PFSK-1 (cell line): ENCODE results near the gene TRAPPC3.

Experiments
- FOXP2 ChIP-seq: optimal IDR thresholded peaks from 2 replicates; pipeline ENCODE3; 2011; ENCODE audit warnings: borderline replicate concordance, control low read depth, inconsistent platforms; ENCODE audit not compliant: insufficient read depth; ENCODE audit errors: extremely low read length, extremely low read depth
- POLR2AphosphoS5 ChIP-seq: IDR thresholded peaks from 2 replicates; pipeline ENCODE4 v1.6.1; 2012; ENCODE audit warnings: low read depth, mild to moderate bottlenecking, control low read depth, low read length, moderate library complexity
- SIN3A ChIP-seq: IDR thresholded peaks from 2 replicates; pipeline ENCODE4 v1.6.1; 2012; ENCODE audit warnings: mild to moderate bottlenecking, low read length, moderate library complexity, borderline replicate concordance; ENCODE audit not compliant: insufficient read depth
- TAF1 ChIP-seq: IDR thresholded peaks from 2 replicates; pipeline ENCODE4 v1.6.1; 2012; ENCODE audit warnings: low read length, control low read depth, borderline replicate concordance; ENCODE audit not compliant: insufficient read depth
- TF ChIP-seq, protein P1 (sequence below), 2 experiments: IDR thresholded peaks; 2 replicates each; pipeline versions ENCODE4 v1.6.1 to v1.8.0; 2011 to 2012; ENCODE audit warnings: low read depth in 2 of 2, low read length in 2 of 2, control low read depth in 1 of 2, inconsistent platforms in 1 of 2, mild to moderate bottlenecking in 1 of 2, moderate library complexity in 1 of 2; ENCODE audit not compliant: insufficient read depth in 1 of 2

The TRAPPC3 gene

DNA sequence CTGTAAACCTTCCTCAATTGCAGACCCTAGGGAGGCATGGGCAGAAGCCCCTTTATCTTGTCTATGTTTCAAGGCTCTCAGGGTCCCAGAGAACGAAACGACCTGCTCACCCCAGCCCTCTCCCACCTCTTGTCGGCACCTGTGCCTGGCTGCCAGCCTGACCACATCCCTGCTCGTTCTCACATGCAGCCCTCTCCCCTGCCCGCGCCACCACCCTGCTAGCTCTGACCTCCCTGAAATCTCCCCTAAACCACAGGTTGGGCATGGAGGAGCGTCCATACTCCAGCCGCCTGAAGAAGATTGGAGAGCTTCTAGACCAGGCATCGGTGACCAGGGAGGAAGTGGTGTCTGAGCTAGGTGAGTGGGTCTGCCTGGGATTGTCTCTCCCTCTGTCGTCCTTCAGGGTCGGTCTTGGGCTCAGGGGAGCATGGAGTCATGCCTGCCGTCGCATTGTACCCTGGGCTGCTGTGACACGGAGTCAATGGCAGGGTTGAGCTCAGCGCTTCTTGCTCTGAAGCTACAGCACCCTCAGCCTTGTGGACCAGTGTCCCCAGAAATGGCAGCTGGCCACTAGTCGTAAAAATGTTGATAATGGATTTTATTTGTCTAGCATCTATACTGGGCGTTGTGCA lies 57.0 kb downstream of the TRAPPC3 start:
- TF ChIP-seq, protein P1, sequence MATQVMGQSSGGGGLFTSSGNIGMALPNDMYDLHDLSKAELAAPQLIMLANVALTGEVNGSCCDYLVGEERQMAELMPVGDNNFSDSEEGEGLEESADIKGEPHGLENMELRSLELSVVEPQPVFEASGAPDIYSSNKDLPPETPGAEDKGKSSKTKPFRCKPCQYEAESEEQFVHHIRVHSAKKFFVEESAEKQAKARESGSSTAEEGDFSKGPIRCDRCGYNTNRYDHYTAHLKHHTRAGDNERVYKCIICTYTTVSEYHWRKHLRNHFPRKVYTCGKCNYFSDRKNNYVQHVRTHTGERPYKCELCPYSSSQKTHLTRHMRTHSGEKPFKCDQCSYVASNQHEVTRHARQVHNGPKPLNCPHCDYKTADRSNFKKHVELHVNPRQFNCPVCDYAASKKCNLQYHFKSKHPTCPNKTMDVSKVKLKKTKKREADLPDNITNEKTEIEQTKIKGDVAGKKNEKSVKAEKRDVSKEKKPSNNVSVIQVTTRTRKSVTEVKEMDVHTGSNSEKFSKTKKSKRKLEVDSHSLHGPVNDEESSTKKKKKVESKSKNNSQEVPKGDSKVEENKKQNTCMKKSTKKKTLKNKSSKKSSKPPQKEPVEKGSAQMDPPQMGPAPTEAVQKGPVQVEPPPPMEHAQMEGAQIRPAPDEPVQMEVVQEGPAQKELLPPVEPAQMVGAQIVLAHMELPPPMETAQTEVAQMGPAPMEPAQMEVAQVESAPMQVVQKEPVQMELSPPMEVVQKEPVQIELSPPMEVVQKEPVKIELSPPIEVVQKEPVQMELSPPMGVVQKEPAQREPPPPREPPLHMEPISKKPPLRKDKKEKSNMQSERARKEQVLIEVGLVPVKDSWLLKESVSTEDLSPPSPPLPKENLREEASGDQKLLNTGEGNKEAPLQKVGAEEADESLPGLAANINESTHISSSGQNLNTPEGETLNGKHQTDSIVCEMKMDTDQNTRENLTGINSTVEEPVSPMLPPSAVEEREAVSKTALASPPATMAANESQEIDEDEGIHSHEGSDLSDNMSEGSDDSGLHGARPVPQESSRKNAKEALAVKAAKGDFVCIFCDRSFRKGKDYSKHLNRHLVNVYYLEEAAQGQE (IDR thresholded peaks at IDR 0.05; ENCODE audit: insufficient read depth in 1 of 2, low read depth in 2 of 2, low read length in 2 of 2), result no peak
- TF ChIP-seq SIN3A (no peak), FOXP2 (no peak), TAF1 (no peak), POLR2AphosphoS5 (no peak)

DNA sequence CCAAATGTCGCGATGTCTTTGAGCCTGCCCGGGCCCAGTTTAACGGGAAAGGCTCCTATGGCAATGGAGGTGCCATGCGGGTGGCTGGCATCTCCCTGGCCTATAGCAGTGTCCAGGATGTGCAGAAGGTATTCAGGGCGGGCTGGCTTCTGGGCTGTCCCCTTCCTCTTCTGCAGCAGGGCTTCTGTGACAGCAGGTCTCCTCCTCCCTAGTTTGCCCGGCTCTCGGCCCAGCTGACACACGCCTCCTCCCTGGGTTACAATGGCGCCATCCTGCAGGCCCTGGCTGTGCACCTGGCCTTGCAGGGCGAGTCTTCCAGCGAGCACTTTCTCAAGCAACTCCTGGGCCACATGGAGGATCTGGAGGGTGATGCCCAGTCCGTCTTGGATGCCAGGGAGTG lies 57.6 kb downstream of the TRAPPC3 start:
- TF ChIP-seq POLR2AphosphoS5, result no peak
- TF ChIP-seq, protein P1 (IDR thresholded peaks at IDR 0.05; ENCODE audit: insufficient read depth in 1 of 2, low read depth in 2 of 2, low read length in 2 of 2), result no peak
- no peak for TF ChIP-seq TAF1
- no peak for TF ChIP-seq FOXP2
- no peak for TF ChIP-seq SIN3A

DNA sequence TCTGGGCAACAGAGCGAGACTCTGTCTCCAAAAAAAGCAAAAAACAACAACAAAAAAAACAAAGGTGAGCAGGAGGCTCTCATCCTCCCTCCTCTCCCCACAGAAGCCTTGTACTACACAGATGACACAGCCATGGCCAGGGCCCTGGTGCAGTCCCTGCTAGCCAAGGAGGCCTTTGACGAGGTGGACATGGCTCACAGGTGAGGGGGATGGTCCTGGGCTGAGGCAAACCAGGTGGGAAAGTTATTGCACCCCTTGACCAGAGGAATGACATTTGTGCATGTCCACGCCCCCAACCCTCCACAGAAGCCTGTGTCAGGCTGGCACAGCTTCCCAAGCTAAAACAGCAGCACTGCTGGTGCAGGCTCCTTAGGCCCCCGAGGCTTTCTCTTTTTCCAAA lies 58.1 kb downstream of the TRAPPC3 start:
- TF ChIP-seq FOXP2, result no peak

DNA sequence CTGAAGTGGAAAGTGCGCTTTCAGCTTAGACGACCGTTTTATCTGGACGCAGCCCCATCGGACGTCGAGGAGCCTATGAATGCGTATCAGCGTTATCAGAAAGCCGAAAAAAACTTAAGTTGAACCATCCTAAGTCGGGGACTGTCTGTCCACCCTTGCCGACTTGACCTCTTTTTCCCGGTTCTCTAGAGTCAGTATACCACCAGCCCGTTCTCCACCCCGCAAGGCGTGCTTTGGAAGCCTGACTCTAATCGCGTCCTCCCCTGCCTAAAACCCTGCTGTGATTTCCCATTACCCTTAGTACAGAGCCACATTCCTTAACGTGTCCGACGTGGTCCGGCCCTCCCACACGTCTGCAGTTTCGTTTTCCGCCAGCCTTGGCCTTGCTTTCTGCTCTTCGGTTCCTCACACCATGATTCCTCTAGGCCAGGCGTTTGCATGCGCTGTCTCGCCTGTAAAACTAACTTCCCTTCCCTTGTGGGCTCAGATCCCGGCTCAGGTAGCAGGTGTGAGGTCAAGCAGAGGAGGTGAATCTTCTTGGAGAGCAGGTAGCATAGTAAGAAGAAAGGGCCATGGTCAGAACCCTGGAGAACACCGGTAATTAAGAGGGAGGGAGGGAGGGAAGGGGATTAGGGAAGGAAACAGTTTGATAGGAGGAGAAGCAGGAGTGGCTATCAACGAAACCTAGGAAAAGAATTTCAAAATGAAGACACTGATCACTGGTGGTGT lies 59.7 kb downstream of the TRAPPC3 start:
- TF ChIP-seq TAF1 (no peak), POLR2AphosphoS5 (0 out of 2 replicates have a peak, but pooled peaks have one; percentile 19), SIN3A (no peak), FOXP2 (no peak)
- TF ChIP-seq, protein P1 (IDR thresholded peaks at IDR 0.05; ENCODE audit: insufficient read depth in 1 of 2, low read depth in 2 of 2, low read length in 2 of 2), result 0 out of 4 replicates have a peak, but pooled peaks of 1 of the 2 experiments have one; percentile 26

DNA sequence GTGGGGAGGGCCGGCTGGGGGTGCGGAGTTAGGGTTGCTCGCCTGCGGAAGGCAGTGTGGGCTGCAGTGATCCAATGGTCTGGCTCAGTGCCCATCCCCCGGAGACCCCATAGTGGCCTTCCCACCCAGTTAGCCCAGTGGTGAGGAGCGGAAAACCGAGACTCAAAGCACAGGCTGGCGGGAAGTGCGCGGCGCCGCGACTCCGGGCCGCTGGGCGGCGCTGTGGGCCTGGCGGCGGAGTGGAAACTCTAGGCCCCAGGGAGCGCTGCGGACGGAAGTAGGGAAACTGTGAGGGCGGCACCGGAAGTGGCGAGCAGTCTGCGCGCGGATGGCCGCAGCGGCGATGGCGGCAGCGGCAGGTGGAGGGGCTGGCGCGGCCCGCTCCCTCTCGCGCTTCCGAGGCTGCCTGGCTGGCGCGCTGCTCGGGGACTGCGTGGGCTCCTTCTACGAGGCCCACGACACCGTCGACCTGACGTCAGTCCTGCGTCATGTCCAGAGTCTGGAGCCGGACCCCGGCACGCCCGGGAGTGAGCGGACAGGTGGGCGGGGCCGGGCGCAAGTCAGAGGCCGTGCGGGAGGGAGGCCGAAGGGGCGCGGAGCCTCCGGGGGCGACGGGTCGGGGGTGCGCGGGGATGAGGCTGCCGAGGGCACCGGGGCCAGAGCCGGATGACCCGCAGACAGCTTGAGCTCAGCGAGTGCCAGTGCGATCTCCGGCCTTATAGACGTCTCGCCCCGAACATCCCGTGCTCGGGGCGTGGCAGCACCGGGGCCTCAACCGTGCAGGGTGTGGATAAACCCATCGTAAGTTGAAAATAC lies 60.5 kb downstream of the TRAPPC3 start, which contains the start of gene ADPRS:
ADPRS (plus strand) TSS at position 316 of the 816 bp plus-strand sequence; CDS start at position 329, 13 bp downstream.
- TF ChIP-seq POLR2AphosphoS5 (peak; percentile 79; the same call in 1 of the 2 replicates), TAF1 (peak; percentile 93), SIN3A (no peak; the same call in 1 of the 2 replicates), FOXP2 (peak; percentile 26)
- TF ChIP-seq, protein P1 (IDR thresholded peaks at IDR 0.05; ENCODE audit: insufficient read depth in 1 of 2, low read depth in 2 of 2, low read length in 2 of 2), result peak in 1 of 2 experiments; percentile 41; a peak in 1 of 4 replicates
